GM12864 (cell line): ENCODE measurements around the gene ELMOD1.

ENCODE experiments used
- DNase-seq: peaks from one replicate; pipeline ENCODE4 v3.0.0-alpha.2; 2011; ENCODE audit warnings: low read depth
- H3K4me3 ChIP-seq: 2 replicates; pipeline ENCODE4 v1.5.1; 2011; ENCODE audit warnings: mild to moderate bottlenecking, low read depth, low read length, control low read depth
- TF ChIP-seq, protein P1 (sequence below): IDR thresholded peaks from 2 replicates; pipeline ENCODE4 v1.5.1; 2011; ENCODE audit warnings: low read depth, mild to moderate bottlenecking, moderate library complexity, low read length, control low read depth, inconsistent platforms; ENCODE audit errors: missing control alignments

The ELMOD1 gene

DNA sequence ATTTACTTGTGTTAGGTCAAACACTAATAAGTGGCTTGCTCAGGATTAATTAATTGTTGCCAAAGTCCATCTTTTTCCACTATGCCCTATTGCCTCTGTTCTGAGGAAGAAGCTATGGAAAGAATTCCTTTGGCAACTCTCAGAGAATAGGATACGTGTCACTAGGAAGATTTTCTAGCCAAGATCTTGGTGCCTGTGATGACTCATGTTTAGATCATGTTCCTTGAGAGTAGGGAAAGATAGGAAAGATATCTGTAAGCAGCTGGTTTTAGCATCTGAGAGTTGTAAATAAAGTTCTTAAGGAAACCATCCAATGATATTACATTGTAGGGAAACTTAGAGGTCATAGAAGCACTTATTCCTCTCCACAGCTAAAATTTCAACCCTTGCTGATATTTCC lies 105.2 kb downstream of the ELMOD1 start:
- TF ChIP-seq, protein P1, sequence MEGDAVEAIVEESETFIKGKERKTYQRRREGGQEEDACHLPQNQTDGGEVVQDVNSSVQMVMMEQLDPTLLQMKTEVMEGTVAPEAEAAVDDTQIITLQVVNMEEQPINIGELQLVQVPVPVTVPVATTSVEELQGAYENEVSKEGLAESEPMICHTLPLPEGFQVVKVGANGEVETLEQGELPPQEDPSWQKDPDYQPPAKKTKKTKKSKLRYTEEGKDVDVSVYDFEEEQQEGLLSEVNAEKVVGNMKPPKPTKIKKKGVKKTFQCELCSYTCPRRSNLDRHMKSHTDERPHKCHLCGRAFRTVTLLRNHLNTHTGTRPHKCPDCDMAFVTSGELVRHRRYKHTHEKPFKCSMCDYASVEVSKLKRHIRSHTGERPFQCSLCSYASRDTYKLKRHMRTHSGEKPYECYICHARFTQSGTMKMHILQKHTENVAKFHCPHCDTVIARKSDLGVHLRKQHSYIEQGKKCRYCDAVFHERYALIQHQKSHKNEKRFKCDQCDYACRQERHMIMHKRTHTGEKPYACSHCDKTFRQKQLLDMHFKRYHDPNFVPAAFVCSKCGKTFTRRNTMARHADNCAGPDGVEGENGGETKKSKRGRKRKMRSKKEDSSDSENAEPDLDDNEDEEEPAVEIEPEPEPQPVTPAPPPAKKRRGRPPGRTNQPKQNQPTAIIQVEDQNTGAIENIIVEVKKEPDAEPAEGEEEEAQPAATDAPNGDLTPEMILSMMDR: no peak
- no peak for DNase-seq
- no peak overlapping the region for H3K4me3 ChIP-seq

DNA sequence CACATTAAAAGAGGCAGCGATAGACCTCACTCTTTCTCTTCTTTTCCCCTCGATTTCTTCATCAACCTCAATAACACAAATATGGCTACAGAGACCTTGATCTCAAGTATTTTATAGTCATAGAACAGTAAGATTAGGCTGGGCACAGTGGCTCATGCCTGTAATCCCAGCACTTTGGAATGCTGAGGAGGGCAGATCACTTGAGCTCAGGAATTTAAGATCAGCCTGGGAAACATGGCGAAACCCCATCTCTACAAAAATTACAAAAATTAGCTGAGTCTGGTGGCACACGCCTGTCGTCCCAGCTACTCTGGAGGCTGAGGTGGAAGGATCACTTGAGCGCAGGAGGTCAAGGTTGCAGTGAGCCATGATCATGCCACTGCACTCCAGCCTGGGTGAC lies 106.3 kb downstream of the ELMOD1 start:
- no peak for DNase-seq
- H3K4me3 ChIP-seq: no peak overlapping the region
- TF ChIP-seq, protein P1: no peak

DNA sequence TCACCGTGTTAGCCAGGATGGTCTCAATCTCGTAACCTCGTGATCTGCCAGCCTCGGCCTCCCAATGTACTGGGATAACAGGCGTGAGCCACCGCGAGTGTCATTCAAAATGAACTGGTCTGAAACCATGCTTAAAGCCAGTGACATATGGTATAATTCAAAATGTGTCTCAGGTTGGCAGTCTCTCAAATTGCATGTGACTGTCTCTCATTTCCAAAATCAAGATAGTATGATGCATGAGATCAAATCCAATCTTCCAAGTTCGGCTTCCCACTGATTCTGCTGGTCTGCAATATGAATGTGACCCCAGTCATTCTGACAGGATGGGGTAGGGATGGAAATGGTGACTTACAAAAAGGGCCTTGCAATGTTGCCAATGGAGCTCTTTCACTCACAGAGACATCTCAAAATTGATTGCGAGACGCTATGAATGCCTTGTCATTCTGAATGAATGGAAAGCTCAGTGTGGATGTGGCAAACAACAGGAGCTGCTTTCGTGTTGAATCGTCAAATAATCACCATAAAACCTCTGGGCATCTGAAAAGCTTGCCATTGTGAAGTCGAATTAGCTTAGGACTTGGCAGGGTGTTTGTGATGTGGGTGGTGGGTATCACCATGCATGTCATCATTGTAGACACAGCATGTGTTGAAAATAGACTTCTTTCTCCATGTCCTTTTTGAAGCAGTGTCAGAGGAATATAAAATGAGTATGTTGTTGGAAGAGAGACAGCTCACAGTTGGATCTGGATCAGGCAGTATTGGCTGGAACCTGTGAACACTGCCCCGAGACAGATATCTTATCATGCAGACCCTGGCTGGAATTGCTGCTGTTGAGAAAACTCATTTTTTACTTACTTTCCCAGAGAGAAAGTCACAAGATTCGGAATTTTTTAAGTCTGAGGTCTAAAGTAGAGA lies 108.7 kb downstream of the ELMOD1 start:
- TF ChIP-seq, protein P1: no peak
- H3K4me3 ChIP-seq: no peak overlapping the region
- DNase-seq: no peak

DNA sequence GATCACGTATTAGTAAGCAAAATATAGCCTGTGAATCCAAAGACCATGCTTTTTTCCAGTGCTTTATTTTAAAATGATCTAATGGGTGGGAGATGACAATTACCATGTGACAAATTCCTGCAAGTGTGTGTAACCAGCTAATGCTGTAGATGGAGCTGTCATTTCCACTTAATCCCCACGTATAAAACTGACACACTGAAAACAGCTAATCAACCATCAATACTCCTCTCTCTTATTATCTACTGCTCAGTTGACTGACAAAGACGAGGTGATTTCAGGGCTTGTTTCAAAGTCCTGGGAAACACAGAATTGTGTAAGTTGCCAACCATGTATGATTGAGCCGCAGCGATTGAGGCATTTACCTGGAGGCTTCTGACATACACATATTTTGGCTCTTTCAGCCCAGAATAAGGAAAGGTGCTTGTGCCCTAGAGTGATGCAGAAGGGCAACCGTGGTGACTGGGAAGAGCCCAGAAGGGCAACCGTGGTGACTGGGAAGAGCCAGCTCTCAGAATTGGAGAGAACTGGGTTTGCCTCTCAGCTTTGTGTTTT lies 111.2 kb downstream of the ELMOD1 start:
- H3K4me3 ChIP-seq: no peak overlapping the region
- DNase-seq: no peak
- TF ChIP-seq, protein P1: no peak

DNA sequence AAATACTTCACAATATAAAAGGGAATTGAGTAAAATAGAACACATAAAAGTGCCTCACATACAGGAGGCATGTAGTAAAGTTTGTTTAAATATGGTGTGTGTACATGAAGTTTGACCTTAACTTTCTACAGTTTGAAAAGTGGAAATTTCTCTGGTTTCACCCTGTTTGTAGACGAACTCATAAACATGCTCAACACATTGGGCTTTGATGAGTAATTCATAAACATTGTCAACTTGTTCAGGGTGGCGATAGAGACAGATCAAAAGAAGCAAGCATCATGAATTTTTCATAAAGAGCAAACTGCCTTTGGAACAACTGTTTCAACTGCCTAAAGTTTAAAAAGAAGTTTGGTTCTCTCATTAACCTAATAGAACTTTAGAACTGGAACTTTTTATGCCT lies 111.8 kb downstream of the ELMOD1 start:
- TF ChIP-seq, protein P1: no peak
- no peak for DNase-seq
- H3K4me3 ChIP-seq: no peak overlapping the region

DNA sequence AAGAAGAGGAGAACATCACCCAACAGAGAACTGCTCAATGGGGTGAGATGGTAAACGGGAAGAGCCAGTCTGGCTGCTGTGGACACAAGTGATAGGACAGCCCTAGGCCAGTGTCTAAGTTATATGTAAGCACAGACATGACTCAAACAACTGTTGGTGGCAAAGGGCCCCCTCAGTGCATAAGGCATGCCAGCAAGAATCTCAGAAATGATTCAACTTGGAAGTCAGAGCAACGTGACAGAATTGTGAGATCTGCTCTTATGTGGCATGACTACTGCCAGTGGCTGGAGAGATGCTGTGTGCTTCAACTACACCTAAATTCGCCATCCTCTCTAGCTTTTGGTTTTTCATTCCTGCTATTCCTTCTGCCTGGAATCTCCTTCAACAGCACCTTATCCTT lies 113.5 kb downstream of the ELMOD1 start:
- H3K4me3 ChIP-seq: no peak overlapping the region
- TF ChIP-seq, protein P1: no peak
- no peak for DNase-seq
